Measurements from ENCODE around the gene LAMA2.

- TF ChIP-seq FOXM1 (IDR thresholded peaks at IDR 0.05; ENCODE audit: low read depth) (no peak), POLR2AphosphoS5 (IDR thresholded peaks at IDR 0.05; ENCODE audit: low read depth, low read length) (no peak), TEAD4 (IDR thresholded peaks at IDR 0.05; ENCODE audit: borderline replicate concordance, insufficient read depth) (no peak), CTCF (IDR thresholded peaks at IDR 0.05) (no peak), RFX5 (IDR thresholded peaks at IDR 0.05; ENCODE audit: low read length) (no peak), FOXJ3 (CRISPR knock-in tag; IDR thresholded peaks at IDR 0.05) (no peak), EZH2phosphoT487 (IDR thresholded peaks at IDR 0.05; ENCODE audit: borderline replicate concordance, low read depth) (no peak), RAD21 (IDR thresholded peaks at IDR 0.05; ENCODE audit: low read length) (no peak), EP300 (IDR thresholded peaks at IDR 0.05; ENCODE audit: borderline replicate concordance in 1 of 2, low read depth in 1 of 2, low read length in 1 of 2) (no peak), USF1 (IDR thresholded peaks at IDR 0.05; ENCODE audit: borderline replicate concordance, low read depth) (no peak)
Measured at GRCh38 chr6:129489215-129489765, 606.4 kb downstream of the LAMA2 start.

All from SK-N-SH (cell line).